Colonic mucosa (tissue), 4 donors: ENCODE data around the gene RNMT. TPM values are rescaled to one million over a fixed set of nuclear protein-coding genes. Genes with fewer than 3 reads are reported as not detected.
"Not testable (repeated sequence)": the region's sequence is repeated elsewhere in the genome, so short reads cannot be mapped to it uniquely, and the experiment has no call there.

Experiments used
- DNase-seq: peaks from one replicate; pipeline ENCODE4 v3.0.0-alpha.2; 2020
- H3K27ac ChIP-seq: fragments of 200-600 bp; one replicate; pipeline ENCODE4 v1.8.0; 2021
- H3K27me3 ChIP-seq: fragments of 200-600 bp; one replicate; pipeline ENCODE4 v1.8.0; 2021
- H3K36me3 ChIP-seq: fragments of 200-600 bp; one replicate; pipeline ENCODE4 v1.8.0; 2021
- H3K4me1 ChIP-seq: fragments of 200-600 bp; one replicate; pipeline ENCODE4 v1.8.0; 2021; ENCODE audit warnings: mild to moderate bottlenecking
- H3K4me3 ChIP-seq: fragments of 200-600 bp; one replicate; pipeline ENCODE4 v1.8.0; 2021
- H3K9ac ChIP-seq, 2 donors: one replicate each; pipeline ENCODE4 v1.7.0; 2013; ENCODE audit warnings: control low read depth in 2 of 2, low read depth in 2 of 2, low read length in 2 of 2
- H3K9me3 ChIP-seq: fragments of 200-600 bp; one replicate; pipeline ENCODE4 v1.8.0; 2021
- CTCF ChIP-seq: fragments of 200-600 bp; IDR thresholded peaks from one replicate; pipeline ENCODE4 v1.8.0; 2022; ENCODE audit warnings: antibody characterized with exemption, mild to moderate bottlenecking
- intact Hi-C: fragments of 100-400 bp; cut with DNase I; formaldehyde crosslinking; loops from one replicate; pipeline ENCODE4 v1.14.1; 2022
- total RNA-seq, 2 donors: library from RNA; stranded (reverse); fragmentation: NEBNext Ultra II Directional in 1 of 2; extraction: Animal tissue kit (Norgen Biotek cat#: 25700) in 1 of 2; gene quantifications; one replicate each; pipeline ENCODE4 v1.2.1, GENCODE V29; 2021
- donor health status: healthy.
- donor health status: DM: no; HTN: no; CAD: no.
- donor health status: DM: no; HTN: no; CAD: no.

The RNMT gene
- total RNA-seq, 2 donors from 2014 or later, result 17.0 to 43.4 TPM

DNA sequence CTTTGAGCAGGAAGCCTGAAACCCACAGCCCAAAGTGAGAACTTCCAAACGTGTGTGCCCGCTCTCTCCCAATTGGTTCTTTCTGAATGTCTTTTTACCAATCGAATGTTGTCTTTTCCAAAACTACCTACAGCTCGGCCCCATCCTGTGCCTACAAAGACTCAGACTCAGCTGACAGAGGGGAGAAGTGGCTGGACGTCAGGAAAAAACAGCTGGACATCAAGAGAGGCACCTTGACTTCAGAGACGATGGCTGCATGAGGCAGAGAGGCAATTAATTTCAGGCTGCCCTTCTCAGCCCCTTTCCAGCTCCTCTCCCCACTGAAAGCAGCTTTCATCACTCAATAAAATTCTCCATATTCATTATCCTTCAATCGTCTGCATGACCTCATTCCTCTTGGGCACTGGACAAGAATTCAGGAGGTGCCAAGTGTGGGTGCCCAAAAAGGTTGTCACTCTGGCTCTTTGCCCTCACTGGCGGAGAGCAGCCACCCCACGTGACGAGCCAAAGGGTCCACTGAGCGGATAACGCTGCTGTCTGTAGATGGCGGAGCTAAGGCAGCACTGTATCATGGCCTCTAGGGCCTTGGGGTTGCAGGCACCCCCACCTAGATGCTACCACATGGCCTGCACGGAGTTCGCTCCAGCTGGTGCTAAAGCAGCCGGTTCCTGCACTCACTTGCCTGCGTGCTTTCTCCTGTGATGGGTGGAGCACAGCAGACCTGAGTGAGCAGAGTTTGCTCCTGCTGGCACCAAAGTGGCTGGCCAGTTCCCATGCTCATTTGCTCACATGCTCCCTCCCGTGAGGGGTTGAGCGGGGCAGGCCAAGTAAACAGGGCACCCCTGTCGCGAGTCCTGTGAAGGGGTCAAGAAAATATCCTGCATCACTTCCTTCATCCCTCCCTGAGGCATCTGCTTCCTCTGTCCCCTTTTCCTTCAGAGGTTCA lies 38.0 kb upstream of the RNMT start:
- H3K36me3 ChIP-seq, result no peaks in the 10 kb centered on the region
- no peaks in the 10 kb centered on the region for H3K9me3 ChIP-seq
- H3K4me3 ChIP-seq, result no peak overlapping the region
- intact Hi-C loops, result no loop called here
- H3K27me3 ChIP-seq, result no peaks in the 10 kb centered on the region
- H3K27ac ChIP-seq, result no peak overlapping the region
- DNase-seq, result no peak
- H3K9ac ChIP-seq, result no peak overlapping the region
- no peaks in the 10 kb centered on the region for H3K4me1 ChIP-seq
- TF ChIP-seq CTCF, result no peak

DNA sequence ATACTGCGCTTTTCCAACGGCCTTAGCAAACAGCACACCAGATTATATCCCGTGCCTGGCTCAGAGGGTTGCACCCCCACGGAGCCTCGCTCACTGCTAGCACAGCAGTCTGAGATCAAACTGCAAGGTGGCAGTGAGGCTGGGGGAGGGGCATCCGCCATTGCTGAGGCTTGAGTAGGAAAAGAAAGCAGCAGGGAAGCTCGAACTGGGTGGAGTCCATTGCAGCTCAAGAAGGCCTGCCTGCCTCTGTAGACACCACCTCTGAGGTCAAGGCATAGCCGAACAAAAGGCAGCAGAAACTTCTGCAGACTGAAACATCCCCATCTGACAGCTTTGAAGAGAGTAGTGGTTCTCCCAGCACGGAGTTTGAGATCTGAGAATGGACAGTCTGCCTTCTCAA lies 36.4 kb upstream of the RNMT start:
- H3K9me3 ChIP-seq, H3K27me3 ChIP-seq, H3K4me3 ChIP-seq, H3K4me1 ChIP-seq, intact Hi-C loops, DNase-seq, H3K36me3 ChIP-seq, H3K27ac ChIP-seq, H3K9ac ChIP-seq: not testable (repeated sequence)

DNA sequence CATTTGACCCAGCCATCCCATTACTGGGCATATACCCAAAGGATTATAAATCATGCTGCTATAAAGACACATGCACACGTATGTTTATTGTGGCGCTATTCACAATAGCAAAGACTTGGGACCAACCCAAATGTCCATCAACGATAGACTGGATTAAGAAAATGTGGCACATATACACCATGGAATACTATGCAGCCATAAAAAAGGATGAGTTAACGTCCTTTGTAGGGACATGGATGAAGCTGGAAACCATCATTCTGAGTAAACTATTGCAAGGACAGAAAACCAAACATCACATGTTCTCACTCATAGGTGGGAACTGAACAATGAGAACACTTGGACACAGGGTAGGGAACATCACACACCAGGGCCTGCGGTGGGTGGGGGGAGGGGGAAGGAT lies 31.1 kb upstream of the RNMT start:
- H3K36me3 ChIP-seq, H3K9me3 ChIP-seq, H3K27me3 ChIP-seq, H3K4me1 ChIP-seq, H3K27ac ChIP-seq, H3K4me3 ChIP-seq, intact Hi-C loops, H3K9ac ChIP-seq, DNase-seq: not testable (repeated sequence)

- H3K36me3 ChIP-seq, result no peaks in the 10 kb centered on the region
- TF ChIP-seq CTCF, result no peak
- intact Hi-C loops, result no loop called here
Measured at GRCh38 chr18:13696961-13697360, 29.5 kb upstream of the RNMT start.

DNA sequence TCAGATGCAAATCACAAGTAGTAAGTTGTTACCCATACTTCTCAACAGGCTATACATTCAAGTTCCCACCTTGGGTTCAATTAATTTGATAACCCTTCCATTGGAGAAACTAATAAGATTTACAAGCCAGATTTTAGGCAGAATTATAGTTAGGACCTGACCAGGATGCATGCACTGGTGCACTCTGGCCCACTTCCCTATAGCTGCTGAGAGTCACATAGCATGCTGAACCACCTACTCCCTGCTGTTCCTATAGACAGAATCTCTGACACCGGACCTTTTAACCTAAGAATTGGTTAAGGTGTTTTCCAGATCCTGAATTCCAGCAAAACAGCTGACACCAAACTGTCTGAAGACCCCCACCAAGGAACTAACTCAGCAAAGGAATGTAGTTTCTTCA lies 26.3 kb upstream of the RNMT start:
- no peak for TF ChIP-seq CTCF
- H3K4me3 ChIP-seq, result no peak overlapping the region
- H3K27me3 ChIP-seq, result no peaks in the 10 kb centered on the region
- H3K4me1 ChIP-seq, result no peaks in the 10 kb centered on the region
- H3K27ac ChIP-seq, result no peak overlapping the region
- no peak for DNase-seq
- H3K9ac ChIP-seq, result no peak overlapping the region
- no peaks in the 10 kb centered on the region for H3K9me3 ChIP-seq
- intact Hi-C loops, result loop anchor here (10.0 kb wide), 1 partner anchor 45 kb away; no protein-coding TSS in a partner anchor
- H3K36me3 ChIP-seq, result no peaks in the 10 kb centered on the region

More at GRCh38 chr18:13696961-13697360, 29.5 kb upstream of the RNMT start:
- Histone ChIP-seq H3K27me3 (no peaks in the 10 kb centered on the region), H3K4me1 (no peaks in the 10 kb centered on the region), H3K27ac (no peak overlapping the region), H3K4me3 (no peak overlapping the region), H3K9ac (no peak overlapping the region), H3K9me3 (no peaks in the 10 kb centered on the region)
- no peak for DNase-seq

- Histone ChIP-seq H3K9me3 (no peaks in the 10 kb centered on the region), H3K27me3 (no peaks in the 10 kb centered on the region), H3K9ac (no peak overlapping the region), H3K27ac (no peak overlapping the region), H3K4me1 (no peaks in the 10 kb centered on the region), H3K4me3 (no peak overlapping the region), H3K36me3 (no peaks in the 10 kb centered on the region)
- no peak for DNase-seq
- TF ChIP-seq CTCF, result no peak
- intact Hi-C loops, result loop anchor here (10.0 kb wide), 1 partner anchor 49 kb away; no protein-coding TSS in a partner anchor
Measured at GRCh38 chr18:13703899-13704298, 22.6 kb upstream of the RNMT start.
